ENCODE measurements around the gene RIIAD1. TPM values are rescaled to one million over a fixed set of nuclear protein-coding genes. Genes with fewer than 3 reads are reported as not detected.
A peak's percentile ranks its signal among the peaks of the same experiment; 100 is the strongest.
"Not testable (repeated sequence)": the region's sequence is repeated elsewhere in the genome, so short reads cannot be mapped to it uniquely, and the experiment has no call there.

The RIIAD1 gene
- total RNA-seq, 1 donor from 2014 or later: not detected

DNA sequence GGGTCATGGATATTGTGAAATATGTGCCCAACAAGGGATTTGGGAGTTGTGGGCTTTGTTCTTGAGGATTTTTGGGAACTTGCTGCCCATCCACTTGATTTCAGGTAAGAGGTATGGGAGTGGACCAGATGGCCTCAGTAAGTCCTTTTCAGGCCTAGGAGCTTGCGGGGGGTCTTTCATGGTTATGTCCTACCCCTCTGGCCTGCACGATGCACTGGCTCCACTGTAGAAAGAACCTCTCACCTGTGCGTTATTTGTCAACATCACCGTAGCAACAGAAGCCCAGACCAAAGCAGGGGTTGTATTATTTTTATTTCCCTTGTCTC lies 8.6 kb downstream of the RIIAD1 start:
- no peak for DNase-seq (ENCODE audit: extremely low read depth, low read depth, low spot score)

DNA sequence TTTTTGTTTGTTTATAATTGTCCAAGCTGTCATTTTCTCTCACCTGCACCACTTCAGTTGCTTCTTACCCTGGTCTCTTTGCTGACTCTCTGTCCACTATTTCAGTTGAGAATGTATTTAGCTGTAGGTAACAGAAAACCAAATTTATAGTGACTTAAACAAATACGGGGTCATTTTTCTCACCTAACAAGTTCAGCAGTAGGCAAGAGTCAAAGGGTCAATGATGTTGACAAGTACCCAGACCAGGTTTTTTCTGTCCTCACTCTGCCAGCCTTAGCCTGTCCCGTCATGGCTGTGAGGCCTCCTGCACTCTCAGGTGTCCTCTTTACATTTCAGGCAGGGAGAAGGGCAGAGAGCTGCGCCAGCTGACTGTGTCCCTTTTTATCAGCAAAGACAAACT lies 11.8 kb downstream of the RIIAD1 start:
- DNase-seq (ENCODE audit: extremely low read depth, low read depth, low spot score): no peak

DNA sequence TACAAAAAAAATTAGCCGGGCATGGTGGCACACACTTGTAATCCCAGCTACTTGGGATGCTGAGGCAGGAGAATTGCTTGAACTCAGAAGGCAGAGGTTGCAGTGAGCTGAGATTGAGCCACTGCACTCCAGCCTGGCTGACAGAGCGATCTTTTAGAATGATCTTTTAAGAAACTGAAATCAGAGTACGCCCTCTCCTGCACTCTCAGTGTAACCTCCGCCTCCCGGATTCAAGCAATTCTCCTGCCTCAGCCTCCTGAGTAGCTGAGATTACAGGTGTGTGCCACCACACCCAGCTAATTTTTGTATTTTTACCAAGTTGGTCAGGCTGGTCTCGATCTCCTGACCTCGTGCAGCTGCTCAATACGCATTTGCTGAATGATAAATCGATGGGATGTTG lies 12.7 kb downstream of the RIIAD1 start:
- not testable (repeated sequence) for DNase-seq (ENCODE audit: extremely low read depth, low read depth, low spot score)

DNA sequence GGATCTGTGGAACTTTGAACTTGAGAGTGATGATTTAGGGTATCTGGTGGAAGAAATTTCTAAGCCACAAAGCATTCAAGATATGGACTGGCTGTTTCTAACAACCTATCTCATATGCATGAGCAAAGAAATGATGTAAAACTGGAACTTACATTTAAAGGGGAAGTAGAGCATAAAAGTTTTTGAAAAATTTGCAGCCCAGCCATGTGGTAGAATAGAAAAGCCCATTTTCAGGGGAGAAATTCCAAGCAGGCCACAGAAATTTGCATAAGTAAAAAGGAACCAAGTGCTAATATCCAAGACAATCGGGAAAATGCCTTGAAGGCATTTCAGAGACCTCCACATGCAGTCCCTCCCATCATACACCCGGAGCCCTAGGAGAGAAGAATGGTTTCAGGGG lies 15.7 kb downstream of the RIIAD1 start:
- no peak for DNase-seq (ENCODE audit: extremely low read depth, low read depth, low spot score)

DNA sequence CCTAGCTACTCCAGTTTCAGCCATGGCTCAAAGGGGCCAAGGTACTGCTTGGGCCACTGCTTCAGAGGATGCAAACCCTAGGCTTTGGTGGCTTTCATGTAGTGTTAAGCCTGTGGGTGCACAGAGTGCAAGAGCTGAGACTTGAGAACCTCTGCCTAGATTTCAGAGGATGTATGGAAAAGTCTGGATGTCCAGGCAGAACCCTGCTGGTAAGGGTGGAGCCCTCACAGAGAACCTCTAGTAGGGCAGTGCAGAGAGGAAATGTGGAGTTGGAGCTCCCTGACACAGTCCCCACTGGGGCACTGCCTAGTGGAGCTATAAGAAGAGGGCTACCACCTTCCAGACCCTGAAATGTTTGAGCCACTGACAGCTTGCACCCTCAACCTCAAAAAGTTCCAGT lies 16.2 kb downstream of the RIIAD1 start:
- no peak for DNase-seq (ENCODE audit: extremely low read depth, low read depth, low spot score)

DNA sequence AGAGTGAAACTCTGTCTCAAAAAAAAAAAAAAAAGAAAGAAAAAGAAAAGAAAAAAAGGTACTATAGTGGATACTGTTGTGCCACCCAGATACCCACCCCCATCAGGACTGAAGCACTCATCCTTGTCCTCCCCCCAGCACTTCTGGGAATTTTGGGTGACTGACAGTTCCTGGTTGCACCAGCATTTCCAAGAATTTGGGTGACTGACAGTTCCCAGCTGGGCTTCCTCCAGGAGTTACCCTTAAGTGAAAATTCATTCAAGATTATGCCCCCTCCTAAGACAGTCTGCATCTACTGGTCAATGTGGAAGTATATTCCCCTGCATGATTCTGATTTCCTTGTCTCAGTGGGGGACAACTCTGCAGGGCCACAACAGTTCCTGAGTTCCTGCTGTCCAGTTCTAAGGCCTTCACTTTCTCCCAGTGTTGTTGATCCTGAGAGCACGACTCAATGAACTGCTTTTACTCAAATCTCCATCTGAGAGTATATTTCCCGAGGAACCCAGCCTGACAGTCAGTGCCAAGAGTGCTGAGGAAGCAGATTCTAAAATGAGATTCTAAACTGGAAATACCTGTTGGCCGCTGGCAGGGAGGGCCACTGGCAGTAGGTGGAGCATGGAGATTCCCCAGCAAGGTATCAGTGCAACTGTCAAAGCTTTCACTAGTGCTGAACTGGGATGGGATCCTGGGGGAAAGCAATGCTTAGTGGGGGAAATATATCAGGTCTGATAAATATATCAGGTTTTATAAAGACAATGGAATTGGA lies 18.5 kb downstream of the RIIAD1 start:
- DNase-seq (ENCODE audit: extremely low read depth, low read depth, low spot score): no peak

DNA sequence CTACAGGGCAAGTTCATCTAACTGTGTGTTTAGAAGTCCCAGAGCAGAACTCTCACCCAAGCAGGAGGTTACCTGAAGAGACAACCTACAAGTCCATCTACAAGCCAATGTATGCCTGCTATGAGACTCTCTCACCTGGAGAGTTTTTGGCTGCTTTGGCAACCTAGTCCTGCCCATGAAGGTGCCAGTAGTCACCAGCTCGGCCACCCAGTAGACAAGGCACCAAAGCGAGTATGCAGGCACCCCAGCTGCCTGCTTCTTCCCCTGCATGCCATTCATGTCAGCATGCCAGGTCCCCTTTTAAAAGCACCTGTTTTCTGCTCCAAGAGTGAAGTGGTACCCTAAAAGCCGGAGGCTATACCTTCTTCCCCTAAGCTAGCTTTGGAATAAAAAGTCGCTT lies 20.2 kb downstream of the RIIAD1 start:
- no peak for DNase-seq (ENCODE audit: extremely low read depth, low read depth, low spot score)

DNA sequence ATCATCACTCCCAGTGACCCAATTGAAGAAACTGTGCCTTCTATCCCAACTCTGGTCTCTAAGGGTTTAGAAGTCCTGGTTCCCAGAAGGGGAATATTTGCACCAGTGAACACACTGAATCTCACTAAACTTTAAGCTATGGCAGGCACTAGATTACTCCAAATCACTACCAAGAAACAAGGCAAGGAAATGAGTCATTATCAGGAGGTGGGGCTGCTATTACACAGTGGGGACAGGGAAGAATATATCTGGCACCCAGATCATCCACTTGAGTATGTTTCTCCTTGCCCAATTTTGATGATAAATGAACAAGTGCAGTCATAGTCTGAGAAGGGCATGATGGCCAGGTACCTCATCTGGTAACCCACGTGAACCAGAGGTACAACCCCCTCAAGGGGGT lies 35.0 kb downstream of the RIIAD1 start:
- DNase-seq (ENCODE audit: extremely low read depth, low read depth, low spot score): no peak

DNA sequence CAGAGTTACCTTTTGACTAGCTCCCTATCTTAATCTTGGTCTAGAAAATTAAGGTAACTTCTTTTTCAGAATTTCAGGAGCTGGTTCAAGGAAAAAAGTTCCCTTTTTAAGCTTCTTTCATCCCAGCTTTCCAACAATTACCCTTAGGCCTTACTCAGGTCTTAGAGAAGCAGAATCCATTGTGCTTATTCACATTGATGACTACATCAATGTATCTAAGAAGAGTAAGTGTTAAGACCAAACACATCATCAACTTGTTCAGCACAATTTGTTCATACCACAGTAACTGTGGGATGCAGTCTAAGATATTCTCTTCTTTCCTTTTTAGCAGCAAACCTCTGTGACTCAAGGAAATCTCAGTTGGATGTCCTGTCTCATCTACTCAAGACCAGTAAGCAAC lies 37.9 kb downstream of the RIIAD1 start:
- DNase-seq (ENCODE audit: extremely low read depth, low read depth, low spot score): no peak

DNA sequence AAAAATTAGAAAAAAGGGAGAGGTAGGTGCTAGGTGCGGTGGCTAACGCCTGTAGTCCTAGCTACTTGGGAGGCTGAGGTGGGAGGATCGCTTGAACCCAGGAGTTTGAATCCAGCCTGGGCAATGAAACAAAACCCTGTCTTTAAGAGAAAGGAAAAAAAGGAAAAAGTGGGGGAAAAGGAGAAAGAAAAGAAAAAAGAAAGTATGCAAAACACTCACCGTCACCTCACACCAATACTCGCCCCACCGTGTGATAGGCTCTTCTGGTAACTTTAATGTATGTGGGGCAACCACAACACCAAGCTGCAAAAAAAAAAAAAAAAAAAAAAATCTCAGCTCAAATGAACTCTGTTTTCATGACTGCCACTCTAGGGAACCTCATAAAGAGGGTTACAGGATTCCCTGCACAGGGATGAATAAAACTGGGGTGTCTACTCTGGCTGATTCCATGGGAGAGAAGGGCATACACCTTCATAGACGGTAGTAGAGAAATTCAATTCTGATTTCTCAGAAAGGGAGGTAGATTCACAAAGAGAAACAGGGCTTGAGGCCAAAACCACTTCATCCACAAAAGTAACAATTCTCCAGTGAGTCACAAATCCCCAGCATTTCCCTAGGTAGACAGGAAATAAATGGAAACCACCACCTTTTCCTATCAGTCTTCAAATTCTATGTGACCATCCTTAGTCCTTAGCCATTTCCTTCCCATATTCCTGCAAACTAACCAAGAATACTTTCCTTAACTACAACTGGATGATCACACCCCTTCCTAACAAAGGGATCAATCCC lies 39.5 kb downstream of the RIIAD1 start:
- DNase-seq (ENCODE audit: extremely low read depth, low read depth, low spot score): no peak

DNA sequence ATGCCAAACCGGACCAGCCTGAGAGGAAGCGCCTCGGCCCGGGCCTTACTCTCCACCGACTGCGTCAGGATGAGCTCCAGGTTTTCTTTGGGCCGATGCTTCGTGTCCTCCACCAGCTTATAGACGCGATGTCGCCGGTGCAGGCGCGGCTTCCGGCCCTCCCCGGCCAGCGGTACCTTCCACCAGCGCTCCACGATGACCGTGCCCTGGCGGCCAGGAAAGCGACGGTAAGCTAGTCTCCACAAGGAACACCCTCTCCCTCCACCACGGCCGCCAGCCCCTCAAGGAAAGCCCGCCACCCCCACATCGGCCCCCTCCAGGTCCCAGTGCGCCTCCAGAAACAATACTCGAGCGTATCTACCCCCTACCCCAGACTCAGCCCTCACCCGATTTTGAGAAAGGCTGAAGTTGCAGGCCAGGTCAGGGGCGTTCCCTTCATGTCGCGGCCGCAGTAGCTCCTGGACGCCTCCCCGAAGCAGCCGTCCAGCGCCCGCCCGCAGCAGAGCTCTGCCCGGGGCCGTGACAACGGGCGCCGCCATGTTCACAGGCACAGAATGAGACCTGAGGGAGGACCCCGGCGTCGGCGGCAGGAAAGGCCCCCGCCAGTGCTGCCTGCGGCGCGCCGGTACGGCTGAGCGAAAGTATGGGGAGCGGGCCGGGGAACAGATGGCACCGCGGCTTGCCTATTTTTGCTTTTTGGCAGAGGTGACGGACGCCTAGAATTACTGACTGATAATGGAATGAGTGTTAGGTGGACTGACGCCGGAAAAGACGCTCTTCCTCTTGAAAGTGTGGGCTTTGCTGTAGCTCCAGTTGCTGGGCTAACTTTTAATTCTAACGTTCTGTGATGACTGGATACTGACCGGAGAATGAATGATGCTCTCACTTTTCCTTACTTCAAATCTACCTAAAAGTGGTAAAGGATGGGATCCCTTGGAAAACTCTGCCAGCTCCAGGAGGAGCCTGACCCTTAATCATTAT lies 41.9 kb downstream of the RIIAD1 start, which contains the start of gene MRPL9:
Gene MRPL9 (minus strand): TSS at position 556 of the 981 bp plus-strand sequence. CDS start 17 bp downstream, at position 539.
- peak; percentile 18 for DNase-seq (ENCODE audit: extremely low read depth, low read depth, low spot score)

DNA sequence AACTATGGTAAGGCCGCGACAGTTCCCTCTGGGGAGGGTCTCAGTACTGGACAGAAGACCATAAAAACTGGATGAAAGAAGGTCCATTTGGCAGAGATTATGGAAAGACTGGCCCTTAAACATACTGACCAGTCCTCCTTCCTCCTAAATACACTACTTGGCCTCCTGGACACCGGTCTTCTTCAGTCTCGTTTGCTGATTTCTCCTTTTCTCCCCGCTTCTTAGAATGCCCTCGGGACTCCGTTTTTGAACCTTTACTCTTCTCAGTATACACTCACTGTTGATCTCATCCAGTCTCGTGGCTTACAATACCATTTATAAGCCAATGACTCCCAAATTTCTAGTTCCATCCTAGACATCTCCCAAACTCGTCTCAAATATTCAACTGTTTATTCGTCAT lies 42.7 kb downstream of the RIIAD1 start:
- DNase-seq (ENCODE audit: extremely low read depth, low read depth, low spot score): no peak

DNA sequence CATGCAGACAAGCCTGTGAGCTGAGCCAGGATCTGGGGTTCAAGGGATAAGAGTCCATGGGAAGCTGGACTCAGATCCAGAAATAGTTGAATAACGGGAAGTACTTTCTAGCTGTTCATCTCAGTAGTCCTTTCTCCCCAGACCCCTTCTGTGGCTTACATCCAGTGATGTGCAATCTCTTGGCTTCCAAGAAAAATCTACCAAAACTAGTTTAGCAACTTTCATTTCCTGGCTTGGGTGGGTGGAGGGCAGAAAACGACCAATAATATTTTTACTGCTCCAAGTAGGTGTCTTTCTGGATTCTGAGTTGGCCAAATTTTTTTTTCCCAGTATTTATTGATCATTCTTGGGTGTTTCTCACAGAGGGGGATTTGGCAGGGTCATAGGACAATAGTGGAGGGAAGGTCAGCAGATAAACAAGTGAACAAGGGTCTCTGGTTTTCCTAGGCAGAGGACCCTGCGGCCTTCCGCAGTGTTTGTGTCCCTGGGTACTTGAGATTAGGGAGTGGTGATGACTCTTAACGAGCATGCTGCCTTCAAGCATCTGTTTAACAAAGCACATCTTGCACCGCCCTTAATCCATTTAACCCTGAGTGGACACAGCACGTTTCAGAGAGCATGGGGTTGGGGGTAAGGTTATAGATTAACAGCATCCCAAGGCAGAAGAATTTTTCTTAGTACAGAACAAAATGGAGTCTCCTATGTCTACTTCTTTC lies 47.2 kb downstream of the RIIAD1 start:
- DNase-seq (ENCODE audit: extremely low read depth, low read depth, low spot score): not testable (repeated sequence)

DNA sequence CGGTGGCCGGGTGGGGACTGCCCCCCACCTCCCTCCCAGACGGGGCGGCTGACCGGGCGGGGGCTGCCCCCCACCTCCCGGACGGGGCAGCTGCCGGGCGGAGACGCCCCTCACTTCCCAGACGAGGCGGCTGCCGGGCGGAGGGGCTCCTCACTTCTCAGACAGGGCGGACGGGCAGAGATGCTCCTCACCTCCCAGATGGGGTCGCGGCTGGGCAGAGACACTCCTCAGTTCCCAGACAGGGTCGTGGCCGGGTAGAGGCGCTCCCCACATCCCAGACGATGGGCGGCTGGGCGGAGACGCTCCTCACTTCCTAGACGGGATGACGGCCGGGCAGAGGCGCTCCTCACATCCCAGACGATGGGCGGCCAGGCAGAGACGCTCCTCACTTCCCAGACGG lies 47.9 kb downstream of the RIIAD1 start:
- DNase-seq (ENCODE audit: extremely low read depth, low read depth, low spot score): not testable (repeated sequence)

DNA sequence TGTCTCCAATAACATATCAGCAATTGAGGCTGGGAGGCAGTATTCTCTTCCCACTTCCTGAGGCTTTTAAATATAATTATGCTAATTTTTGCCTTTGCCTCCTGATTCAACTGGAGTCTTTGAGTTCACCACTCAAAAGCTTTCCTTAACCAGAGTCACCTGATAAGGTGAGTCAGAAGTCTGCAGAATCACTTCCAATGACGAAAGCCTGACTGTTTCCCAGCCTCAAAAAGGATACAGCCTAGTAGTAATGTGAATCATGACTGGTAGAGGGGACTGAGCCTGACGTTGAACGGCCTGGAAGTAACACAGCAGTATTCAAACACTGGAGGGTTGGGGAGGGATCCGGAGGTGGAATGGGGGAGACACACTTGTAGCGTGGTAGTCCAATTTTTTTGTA lies 52.4 kb downstream of the RIIAD1 start:
- no peak for DNase-seq (ENCODE audit: extremely low read depth, low read depth, low spot score)

DNA sequence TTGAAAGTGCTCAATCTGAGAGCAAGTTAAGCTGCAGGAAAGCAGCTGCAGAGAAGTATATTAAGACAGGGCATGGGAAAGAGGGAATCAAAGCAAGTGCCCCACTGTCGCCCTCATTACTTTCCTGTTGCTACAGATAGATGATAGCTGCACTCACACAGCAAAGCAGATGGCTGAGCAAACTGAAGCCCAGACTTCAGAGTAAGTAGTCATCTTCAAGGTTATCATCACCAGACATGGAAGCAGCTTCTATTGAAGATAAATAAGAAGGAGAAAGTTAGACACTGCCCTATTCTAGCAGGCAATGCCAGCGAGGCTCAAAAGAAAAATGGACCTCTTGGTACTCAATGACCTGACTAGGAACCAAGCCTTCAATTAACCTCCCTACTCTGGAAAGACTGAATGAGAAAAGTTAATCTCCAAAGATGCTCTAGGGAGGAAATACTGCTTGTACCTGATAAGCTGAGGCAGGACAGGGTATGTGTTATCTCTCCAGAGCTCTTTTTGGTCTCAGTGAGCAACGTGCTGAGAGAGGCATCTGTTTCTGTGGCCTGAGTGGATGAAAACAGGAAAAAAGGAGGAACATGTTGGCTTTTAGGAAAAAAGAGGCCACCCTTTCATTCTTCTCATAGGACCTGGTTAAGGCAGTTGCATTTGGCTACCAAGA lies 53.1 kb downstream of the RIIAD1 start:
- DNase-seq (ENCODE audit: extremely low read depth, low read depth, low spot score): no peak

DNA sequence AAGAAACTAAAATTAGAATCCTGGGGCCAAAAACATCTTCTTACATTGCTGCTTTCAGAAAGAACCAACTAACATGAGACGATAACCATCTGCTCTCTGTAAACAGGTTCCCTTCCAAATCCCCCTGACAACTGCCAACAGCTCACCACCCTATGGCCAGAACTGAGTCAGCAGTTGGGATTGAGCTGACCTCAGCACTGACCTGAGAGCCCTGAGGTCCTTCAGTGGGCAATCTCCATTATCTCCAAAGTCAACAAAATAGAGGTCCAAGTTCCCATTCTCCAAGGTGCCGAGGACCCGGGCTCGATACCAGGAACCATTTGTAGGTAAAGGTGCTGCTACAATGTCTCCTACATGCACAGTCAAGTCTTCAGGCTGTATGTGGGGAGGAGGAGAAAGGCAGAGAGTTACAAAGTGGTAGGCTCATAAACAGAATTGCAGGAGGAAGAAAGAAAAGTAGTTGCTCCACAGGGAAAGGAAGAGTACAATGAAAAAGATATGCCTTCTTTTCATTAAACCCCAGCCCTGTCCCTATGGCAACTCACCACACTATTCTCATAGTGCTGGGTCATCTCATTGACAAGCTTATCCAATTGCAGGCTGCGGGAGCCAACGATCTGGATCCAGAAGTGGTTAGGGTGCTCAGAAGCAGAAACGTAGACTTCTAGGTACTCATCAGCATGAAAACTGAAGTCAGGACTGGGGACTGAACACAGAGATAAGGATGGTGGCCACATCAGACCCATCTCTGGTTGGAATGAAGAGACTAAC lies 54.8 kb downstream of the RIIAD1 start:
- DNase-seq (ENCODE audit: extremely low read depth, low read depth, low spot score): no peak

DNA sequence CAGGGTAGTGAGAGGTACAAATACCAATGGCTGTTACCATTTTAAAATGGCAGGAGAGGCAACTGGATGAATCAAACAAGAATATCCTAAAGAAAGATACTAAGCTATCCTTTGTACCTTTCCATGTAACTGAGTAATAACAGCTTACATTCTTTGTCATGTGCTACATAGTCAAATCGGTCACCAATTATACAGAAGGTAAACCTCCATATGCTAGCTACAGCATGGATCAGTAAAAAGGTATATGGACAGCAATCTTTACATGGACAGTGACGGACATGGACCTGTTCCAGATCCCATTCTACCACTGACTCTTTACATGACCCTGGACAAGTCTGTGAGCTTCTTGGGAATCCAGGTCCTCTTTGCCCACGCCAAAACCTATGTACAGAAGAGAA lies 55.3 kb downstream of the RIIAD1 start:
- DNase-seq (ENCODE audit: extremely low read depth, low read depth, low spot score): no peak

DNA sequence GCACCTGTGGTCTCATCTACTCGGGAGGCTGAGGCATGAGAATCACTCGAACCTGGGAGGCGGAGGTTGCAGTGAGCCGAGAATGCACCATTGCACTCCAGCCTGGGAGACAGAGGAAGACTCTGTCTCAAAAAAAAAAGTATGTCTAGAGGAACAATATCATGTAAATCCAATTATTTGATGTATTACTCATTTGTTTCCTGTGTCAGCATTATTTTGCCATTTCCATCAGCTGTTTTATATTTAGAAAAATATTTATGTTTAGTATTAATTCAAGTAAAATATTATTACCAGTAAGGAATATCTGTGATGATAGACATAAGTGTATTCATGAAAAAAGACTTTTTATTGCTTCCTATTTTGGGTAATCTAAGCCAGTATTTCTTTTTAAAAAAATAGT lies 56.0 kb downstream of the RIIAD1 start:
- DNase-seq (ENCODE audit: extremely low read depth, low read depth, low spot score): no peak

Data from glomerular endothelial cell (primary cell).